ENCODE data around the gene MISP. TPM values are rescaled to one million over a fixed set of nuclear protein-coding genes. Genes with fewer than 3 reads are reported as not detected.

Gene MISP
- total and polyA plus RNA-seq, 9 of the 15 experiments (the other 6 are each of a cell fraction or from before 2014, with no cell fraction given): 0.04 to 0.29 (median 0.05) TPM; not detected in 5

GRCh38 chr19:796692-797527 lies 46.0 kb downstream of the MISP start, which contains the start of gene PTBP1 (continued):
- TF ChIP-seq SAFB (IDR thresholded peaks at IDR 0.05; ENCODE audit: borderline replicate concordance, low read depth, low read length): peak; percentile 98
- no peak for TF ChIP-seq ZNF77 (CRISPR knock-in tag; IDR thresholded peaks at IDR 0.05)
- no peak for TF ChIP-seq ZNF280A (IDR thresholded peaks at IDR 0.05; ENCODE audit: low read depth, partially characterized antibody)
- TF ChIP-seq MECOM (CRISPR knock-in tag; IDR thresholded peaks at IDR 0.05): 0 out of 2 replicates have a peak, but pooled peaks have one; percentile 18
- TF ChIP-seq NCOA2 (IDR thresholded peaks at IDR 0.05; ENCODE audit: partially characterized antibody in 2 of 2): no peak
- peak; percentile 83 for TF ChIP-seq ZBTB33 (CRISPR knock-in tag; IDR thresholded peaks at IDR 0.05)
- TF ChIP-seq RBFOX2 (IDR thresholded peaks at IDR 0.05; ENCODE audit: low read depth, low read length): peak; percentile 87
- TF ChIP-seq E2F6 (IDR thresholded peaks at IDR 0.05; ENCODE audit: borderline replicate concordance in 1 of 2, extremely low read depth in 1 of 2, insufficient read depth in 1 of 2, insufficient read length in 1 of 2, low read depth in 1 of 2, low read length in 1 of 2, poor library complexity in 1 of 2, severe bottlenecking in 1 of 2): peak; percentile 67 to 88
- 0 out of 4 replicates have a peak, but pooled peaks of 1 of the 2 experiments have one; percentile 18 for TF ChIP-seq RAD21 (CRISPR knock-in tag; conservative IDR thresholded peaks at IDR 0.05 in 1 of 2, IDR thresholded peaks at IDR 0.05 in 1 of 2)
- TF ChIP-seq E2F1 (CRISPR knock-in tag; IDR thresholded peaks at IDR 0.05): peak; percentile 98
- TF ChIP-seq NFIC (IDR thresholded peaks at IDR 0.05): peak; percentile 96
- TF ChIP-seq RBM17 (IDR thresholded peaks at IDR 0.05; ENCODE audit: borderline replicate concordance, low read depth, low read length): no peak
- TF ChIP-seq CTCF (IDR thresholded peaks at IDR 0.05 in 2 of 3, conservative IDR thresholded peaks at IDR 0.05 in 1 of 3; ENCODE audit: insufficient read depth in 2 of 3, low read depth in 1 of 3, low read length in 3 of 3): peak in 2 of 3 experiments; percentile 8 to 10; a peak in 1 of 6 replicates
- no peak for TF ChIP-seq SLC30A9 (CRISPR knock-in tag; IDR thresholded peaks at IDR 0.05)
- no peak for TF ChIP-seq ZBTB5 (IDR thresholded peaks at IDR 0.05)
